ENCODE data around the gene NDUFAF3.

DNA sequence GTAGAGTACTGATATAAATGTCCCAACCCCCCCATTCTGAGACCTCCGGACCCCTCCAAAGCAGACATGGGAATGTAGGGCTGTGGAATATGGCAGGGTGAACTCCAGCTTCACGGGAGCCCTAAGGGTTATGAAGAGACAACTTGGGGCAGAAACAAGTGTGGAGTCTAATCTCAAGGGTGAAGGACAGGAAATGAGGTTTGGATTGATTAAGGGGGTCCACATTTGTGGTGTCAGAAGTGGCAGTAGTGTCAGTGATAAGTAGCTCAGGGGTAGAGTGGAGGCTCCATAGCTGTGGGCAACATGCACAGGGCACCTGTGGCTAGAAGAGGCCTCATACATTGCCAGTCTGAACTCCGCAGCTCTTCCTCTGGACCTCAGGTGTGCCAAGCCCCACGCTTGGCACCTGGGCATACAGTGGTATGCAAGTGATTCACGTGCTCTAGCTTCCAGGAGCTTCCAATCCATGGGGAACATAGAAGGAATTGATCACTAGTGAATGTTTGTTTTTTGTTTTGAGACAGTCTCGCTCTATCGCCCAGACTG, 36.0 kb upstream of the NDUFAF3 start:
- TF ChIP-seq CTCF (IDR thresholded peaks at IDR 0.05; ENCODE audit: insufficient read depth, low read length) (no peak), POLR2AphosphoS5 (IDR thresholded peaks at IDR 0.05; ENCODE audit: low read depth) (no peak), GABPA (IDR thresholded peaks at IDR 0.05; ENCODE audit: low read depth) (no peak), SPI1 (IDR thresholded peaks at IDR 0.05; ENCODE audit: borderline replicate concordance, low read depth) (no peak)
- TF ChIP-seq, protein P1, sequence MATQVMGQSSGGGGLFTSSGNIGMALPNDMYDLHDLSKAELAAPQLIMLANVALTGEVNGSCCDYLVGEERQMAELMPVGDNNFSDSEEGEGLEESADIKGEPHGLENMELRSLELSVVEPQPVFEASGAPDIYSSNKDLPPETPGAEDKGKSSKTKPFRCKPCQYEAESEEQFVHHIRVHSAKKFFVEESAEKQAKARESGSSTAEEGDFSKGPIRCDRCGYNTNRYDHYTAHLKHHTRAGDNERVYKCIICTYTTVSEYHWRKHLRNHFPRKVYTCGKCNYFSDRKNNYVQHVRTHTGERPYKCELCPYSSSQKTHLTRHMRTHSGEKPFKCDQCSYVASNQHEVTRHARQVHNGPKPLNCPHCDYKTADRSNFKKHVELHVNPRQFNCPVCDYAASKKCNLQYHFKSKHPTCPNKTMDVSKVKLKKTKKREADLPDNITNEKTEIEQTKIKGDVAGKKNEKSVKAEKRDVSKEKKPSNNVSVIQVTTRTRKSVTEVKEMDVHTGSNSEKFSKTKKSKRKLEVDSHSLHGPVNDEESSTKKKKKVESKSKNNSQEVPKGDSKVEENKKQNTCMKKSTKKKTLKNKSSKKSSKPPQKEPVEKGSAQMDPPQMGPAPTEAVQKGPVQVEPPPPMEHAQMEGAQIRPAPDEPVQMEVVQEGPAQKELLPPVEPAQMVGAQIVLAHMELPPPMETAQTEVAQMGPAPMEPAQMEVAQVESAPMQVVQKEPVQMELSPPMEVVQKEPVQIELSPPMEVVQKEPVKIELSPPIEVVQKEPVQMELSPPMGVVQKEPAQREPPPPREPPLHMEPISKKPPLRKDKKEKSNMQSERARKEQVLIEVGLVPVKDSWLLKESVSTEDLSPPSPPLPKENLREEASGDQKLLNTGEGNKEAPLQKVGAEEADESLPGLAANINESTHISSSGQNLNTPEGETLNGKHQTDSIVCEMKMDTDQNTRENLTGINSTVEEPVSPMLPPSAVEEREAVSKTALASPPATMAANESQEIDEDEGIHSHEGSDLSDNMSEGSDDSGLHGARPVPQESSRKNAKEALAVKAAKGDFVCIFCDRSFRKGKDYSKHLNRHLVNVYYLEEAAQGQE (IDR thresholded peaks at IDR 0.05; ENCODE audit: insufficient replicate concordance, low read depth): no peak
